C1 segment of cervical spinal cord (tissue), 14 donors: ENCODE results near the gene IRF2BP1.
A peak's percentile ranks its signal among the peaks of the same experiment; 100 is the strongest.

Source experiments
- DNase-seq, 14 donors: peaks; one replicate each; lab custom pipeline; 2025; lab: John Stamatoyannopoulos, UW

Gene IRF2BP1, protein sequence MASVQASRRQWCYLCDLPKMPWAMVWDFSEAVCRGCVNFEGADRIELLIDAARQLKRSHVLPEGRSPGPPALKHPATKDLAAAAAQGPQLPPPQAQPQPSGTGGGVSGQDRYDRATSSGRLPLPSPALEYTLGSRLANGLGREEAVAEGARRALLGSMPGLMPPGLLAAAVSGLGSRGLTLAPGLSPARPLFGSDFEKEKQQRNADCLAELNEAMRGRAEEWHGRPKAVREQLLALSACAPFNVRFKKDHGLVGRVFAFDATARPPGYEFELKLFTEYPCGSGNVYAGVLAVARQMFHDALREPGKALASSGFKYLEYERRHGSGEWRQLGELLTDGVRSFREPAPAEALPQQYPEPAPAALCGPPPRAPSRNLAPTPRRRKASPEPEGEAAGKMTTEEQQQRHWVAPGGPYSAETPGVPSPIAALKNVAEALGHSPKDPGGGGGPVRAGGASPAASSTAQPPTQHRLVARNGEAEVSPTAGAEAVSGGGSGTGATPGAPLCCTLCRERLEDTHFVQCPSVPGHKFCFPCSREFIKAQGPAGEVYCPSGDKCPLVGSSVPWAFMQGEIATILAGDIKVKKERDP

DNA sequence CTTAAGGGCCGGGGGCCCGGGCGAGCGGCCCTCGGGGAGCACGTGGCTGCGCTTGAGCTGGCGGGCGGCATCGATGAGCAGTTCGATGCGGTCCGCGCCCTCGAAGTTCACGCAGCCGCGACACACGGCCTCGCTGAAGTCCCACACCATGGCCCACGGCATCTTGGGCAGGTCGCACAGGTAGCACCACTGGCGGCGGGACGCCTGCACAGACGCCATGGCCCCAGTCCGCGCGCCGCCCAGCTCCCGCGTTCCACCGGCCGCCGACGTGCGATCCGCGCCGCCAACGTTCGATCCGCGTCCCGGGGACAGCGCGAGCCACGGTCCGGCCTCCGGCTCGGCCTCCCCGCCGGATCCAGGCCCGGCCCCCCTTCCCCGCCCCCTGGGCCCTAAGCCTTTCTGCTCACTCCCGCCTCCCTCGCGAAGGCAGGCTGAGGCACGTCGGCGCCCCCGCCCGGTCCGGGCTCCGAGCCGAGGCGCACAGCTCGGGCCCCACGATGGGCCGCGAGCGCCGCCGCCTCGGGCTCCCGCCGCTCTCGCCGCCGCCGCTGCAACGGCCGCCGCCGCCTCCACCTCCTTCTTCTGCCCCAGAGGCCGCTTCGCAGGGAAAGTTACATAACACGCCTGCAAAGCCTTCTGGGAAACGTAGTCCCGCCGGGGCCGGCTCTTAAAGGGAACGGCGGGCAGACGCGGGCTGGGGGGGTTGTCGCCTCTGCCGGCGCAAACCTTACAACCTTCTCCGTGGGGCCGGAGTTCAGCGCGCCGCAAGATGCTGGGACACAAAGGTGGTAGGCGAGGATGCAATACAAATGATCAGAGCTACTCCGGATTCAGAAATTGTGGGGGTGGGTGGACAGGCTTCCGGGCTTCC lies at the start of gene IRF2BP1:
TSS of gene IRF2BP1 (minus strand) at position 586 of the 871 bp plus-strand sequence. CDS start at position 219, 367 bp downstream.
- DNase-seq: peak; percentile 48 to 93 (median 84)

DNA sequence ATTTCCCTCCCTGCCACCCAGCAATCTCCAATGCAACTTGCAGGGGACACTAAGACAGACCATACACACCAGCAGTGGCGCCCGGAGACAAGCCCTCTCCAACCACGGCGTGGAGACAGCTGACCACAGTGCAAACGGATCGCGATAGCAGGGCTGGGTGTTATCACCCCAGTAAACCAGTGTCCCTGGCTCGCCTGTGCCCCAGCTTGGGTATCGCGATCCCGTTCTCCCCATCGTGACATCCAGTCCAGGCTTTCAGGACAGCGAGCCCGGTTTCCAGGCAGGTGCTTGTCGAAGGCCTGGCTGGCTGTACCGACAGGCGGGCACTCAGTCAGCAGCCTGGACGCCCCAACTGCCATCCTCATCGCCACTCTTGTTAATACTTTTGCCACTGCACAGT lies 49.3 kb upstream of the IRF2BP1 start:
- DNase-seq: no peak

DNA sequence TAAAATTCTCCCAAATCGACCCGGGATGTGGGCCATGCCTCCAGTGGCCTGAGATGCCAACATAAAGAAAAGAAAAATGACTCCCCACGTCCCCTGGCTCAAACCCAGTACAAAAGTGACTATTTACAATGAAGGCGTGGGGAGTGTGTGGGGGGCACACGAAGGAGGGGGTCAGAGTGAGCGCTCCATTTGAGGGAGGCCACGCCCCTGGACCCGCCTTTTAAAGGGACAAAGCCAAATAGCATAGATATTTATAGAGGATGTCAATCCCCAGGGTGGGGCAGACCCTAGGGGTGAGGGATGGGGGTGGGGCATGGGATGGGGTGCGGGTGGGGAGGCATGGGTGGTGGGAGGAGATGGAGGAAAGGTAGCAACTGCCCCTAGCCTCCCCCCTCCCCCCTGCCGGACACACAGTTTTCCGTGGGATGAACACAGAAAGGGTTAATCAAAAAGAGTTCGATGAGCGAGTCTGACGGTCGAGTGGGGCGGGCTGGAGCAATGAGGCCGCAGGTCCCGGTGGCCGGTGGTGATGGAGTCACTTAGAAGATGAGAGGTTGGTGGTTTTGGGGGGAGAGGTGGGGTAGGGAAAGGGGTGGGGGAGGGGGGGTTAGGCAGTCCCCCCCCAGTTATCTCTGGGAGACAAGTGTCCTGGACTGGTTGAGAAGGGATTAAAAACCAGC lies 48.8 kb upstream of the IRF2BP1 start:
- DNase-seq: no peak

DNA sequence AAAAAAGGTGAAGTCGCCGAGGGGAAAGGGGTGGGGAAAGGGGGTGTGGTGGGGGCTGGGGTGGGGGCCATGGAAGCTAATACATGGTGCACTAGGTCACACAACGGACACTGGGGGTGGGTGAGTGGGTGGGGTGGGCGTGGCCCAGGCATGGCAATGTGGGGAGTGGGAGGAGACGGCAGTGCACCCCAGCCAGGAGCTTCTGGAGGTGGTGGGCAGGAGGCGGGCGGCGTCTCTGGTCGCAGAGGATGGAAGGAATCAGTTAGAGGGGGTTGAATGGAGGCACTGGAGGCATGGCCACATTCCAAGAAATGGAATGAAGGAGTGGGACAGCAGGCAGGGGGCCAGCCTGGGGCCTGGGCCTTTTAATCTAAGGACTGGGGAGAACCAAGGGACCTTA lies 47.8 kb upstream of the IRF2BP1 start:
- no peak for DNase-seq

DNA sequence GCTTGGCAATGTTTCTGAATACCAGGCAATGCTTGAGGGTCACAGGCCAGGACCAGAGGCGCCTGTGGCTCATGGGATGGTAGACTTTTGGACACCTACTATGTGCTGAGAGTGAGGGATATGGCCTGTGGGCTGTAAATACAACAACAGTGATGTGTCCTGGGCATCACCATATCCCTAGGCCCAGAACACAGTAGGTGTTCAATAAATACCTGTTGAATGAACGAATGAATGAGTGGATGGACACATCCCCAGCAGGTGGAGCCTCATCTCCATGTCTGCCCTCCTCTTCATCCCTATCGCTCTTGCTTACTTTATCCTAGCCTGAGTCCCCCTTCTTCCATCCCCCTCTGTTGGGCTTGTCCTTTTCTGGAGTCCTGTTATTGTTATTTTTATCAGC lies 45.1 kb upstream of the IRF2BP1 start:
- DNase-seq: no peak

DNA sequence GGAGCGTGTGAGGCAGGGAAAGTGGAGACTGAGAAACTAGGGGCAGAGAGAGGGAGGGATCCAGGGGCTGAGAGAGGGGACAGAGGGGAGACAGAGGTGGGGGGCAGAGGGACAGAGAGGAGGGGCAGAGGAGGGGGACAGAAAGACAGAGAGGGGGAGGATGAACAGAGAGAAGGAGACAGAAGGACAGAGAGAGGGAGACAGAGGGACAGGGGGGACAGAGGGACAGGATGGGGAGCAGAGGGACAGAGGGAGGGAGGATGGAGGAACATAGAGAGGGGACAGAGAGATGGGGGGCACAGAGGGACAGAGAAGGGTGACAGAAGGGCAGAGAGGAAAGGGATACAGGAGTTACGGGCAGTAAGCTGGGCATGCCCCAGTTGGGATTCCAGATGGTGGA lies 43.3 kb upstream of the IRF2BP1 start:
- DNase-seq: no peak

DNA sequence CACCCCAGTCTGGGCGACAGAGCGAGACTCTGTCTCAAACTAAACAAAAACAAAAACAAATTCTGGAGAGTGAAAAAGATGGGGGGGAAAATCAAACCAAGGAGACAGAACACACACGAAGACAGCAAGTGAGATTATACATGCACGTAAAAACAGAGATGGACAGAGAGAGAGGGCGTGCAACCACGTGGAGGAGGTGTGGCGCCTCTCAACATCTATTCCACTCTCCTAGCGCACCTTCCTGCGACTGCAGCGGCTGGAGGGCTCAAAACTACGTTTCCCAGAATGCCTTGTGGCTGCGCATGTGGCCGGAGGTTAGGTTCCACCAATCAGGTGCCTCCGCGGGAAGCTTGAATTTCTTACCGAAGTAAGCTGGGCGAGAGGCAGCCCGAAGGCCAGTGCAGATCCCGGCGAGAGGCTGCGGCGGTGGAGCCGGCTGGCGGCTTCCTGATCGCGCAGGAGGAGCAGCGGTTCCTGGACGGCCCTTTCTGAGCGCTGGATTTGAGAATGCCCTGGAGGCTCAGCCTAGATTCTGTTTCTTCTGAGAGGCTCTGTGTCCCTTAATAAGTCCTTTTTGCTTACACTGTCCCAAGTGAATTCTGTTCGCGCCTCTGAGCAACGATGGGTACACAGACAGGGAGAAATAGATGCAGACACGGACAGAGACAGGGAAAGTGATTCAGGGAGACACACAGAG lies 41.8 kb upstream of the IRF2BP1 start:
- peak; percentile 4 to 78 (median 60) for DNase-seq

DNA sequence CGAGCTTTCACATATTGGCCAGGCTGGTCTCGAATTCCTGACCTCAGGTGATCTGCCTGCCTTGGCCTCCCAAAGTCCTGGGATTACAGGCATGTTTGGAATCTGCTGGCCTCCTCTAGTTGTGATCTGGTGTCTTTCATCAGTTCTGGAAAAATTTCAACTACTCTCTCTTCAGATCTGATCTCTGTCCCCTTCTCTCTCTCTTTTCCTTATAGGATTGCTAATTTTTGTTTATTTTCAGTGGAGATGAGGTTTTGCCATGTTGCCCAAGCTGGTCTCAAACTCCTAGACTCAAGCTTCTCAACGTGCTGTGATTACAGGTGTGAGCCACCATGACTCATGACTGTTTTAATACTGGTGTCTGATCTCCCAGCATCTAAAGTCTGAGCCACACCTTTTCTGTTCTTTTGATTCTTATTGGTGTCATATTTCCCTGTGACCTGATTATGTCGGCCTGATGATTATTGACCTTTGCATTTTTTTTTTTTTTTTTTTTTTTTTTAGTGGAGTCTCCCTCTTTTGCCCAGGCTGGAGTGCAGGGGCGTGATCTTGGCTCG lies 39.0 kb upstream of the IRF2BP1 start:
- no peak for DNase-seq

DNA sequence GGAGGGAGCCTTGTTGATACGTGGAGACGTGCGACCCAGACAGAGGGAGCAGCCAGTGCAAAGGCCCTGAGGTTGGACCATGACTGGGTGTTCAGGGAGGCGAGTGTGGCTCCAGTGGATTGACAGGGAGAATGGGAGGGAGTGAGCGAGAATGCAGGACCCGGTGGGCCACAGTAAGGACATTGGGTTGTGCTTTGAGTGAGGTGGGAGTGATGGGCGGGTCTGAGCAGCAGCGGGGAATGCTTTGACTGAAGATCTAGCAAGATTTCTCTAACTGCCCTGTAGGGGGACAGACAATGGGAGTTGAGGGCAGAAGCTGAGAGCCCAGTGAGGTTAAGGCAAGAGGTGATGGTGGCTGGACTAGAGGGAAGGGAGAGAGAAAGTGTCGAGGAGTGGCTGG lies 36.3 kb upstream of the IRF2BP1 start:
- no peak for DNase-seq

DNA sequence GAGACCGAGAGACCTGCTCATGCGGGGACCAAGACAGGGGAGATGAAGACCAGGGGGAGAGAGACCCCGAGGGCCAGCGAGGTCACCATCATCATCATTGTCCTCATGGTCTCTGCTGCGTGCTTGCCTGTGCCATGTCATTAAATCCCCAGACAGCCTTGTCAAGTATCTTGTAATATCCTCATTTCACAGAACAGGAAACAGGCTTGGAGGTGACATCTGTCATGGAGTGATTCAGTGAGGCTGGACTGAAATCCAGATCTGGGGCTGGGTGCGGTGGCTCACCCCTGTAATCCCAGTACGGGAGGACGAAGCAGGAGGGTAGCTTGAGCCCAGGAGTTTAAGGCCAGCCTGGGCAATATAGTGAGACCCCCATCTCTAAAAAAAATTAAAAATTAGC lies 34.5 kb upstream of the IRF2BP1 start:
- peak in 1 of 14 donors; percentile 24 for DNase-seq

DNA sequence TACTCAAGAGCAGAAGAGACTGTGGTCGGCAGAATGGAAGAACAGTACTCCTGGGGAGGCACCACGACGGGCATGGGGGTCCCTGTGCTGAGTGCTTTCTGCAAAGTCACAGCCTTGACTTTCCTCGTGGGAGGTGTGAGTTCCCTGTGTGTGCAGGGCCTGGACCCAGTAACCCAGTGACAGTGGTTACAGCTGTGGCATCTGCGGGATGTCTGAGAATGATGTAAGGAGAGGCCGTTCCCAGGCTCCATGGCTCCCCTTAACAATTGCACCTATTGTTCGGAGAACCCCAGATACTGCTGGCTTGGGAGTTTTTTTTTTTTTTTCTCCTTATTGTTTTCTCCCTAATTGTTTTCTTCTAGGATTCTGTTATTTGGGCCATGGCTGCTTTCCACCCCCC lies 33.7 kb upstream of the IRF2BP1 start:
- DNase-seq: peak in 10 of 14 donors; percentile 6 to 67 (median 22)

DNA sequence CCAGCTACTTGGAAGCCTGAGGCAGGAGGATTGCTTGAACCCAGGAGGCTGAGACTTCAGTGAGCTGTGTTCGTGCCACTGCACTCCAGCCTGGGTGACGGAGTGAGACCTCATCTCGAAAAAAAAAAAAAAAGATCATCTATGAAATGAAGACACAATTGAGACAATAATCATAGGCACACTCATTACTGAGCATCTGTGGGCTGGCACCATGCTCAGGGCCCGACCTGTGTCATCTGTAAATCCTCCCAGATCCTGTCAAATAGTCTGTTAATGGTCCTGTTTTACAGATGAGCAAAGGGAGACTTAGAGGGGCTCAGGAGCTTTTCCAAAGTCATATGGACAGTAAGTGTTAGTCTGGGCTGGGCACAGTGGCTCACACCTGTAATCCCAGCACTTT lies 32.8 kb upstream of the IRF2BP1 start:
- DNase-seq: no peak

DNA sequence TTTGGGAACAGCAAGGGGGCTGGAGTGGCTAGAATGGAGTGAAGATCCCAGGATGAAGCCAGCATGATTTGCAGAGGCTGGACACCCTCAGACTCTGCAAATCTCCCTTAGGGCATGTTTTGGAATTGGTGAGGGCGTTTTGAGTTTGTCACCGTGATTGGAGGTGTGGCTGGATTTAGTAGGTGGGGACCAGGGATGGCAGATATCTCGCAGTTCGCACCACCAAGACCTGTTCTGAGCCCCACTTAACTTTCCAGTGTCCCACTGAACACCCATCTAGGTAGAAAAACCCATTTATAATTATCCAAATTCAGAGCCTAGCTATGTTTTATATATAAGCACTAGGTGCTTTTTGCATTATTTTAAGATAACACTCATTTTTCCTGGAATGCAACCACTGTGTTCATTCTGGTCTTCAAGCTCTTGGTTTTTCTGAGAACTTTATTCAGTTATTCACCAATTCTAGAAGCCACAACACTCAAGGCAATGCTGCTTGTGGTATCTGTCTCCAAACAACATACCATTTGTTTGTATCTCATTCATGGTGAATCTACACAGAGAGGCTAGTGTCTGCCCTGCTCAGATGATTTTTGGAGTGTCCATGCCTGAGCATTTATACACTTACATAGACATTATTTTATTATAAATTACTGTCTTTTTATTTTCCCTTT lies 31.6 kb upstream of the IRF2BP1 start:
- no peak for DNase-seq

DNA sequence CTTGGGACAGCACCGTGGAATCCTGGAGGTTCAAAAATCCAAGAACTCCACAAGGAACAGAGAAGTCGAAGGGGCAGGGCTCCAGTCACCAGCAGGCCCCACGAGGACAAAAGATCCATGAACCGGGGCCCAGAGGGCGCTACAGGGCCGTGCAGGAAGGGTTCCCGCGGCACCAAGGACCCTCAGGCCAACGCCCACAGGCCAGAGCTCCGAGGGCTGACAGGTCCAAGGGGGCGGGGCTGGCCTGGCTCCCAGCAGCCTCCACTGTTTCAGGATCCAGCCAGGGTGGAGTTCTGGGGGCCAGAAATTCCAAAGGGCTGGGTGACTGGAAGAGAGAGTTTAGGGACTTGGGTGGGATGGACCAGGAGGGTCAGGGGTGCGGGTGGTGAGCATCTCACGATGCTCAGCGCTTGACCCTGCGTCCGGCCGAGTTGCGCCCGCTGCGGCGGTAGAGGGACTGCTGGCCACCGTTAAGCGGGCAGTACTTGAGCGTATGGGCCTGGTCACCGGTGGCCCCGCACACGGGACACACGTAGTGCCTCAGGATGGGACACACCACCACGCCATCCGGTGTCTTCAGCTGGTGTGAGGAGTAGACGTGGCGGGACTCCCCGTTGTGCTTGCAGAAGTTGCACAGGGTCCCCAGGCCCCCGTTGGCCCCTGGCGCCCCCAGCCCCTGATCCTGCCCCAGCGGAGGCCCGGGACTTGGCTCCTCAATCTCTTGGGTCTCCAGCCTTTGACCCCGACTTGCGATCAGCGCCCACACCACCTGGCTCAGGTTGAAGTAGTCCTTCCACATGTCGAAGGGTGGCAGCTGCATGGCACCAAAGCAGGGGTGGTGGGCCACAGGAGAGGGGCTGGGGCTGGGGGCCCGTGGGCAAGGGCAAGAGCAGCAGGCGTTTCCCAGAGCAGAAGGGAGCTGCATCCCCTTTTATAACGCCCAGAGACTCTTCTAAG lies 28.2 kb upstream of the IRF2BP1 start, which contains the start of gene NANOS2:
TSS of gene NANOS2 (minus strand) at position 905 of the 957 bp plus-strand sequence. CDS start at position 820, 85 bp downstream.
- DNase-seq: peak in 1 of 14 donors; percentile 8

DNA sequence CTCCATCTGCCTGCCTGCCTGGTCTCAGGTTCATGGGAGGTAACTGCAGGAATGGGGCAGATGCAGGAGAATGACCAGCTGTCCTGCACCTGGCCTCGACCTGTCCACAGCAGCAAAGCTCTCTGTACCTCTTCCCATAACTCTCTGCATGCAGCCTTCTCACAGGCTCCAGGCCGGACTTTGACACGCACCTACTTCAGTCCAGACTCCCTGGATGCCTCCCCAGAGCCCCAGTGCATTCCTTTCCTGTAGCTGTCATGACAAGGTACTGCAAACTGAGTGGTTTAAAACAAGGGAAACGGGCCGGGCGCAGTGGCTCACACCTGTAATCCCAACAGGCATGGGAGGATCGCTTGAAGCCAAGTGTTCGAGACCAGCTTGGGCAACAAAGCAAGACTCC lies 25.4 kb upstream of the IRF2BP1 start:
- DNase-seq: no peak

DNA sequence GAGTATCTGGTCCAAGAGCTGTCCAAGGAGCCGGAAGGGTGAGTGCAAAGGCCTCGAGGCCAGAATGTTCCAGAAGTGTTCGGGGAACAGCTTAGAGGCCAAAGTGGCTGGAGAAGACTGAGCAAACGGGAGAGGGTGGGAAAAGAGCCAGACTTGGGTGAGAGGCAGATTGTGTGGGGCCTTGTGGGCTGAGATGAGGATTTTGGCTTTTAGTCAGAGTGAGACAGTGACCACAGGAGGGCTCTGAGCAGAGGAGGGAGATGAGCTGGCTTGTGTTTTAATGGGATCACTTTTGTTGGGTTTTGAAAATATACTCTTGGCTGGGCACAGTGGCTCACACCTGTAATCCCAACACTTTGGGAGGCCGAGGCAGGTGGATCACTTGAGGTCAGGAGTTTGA lies 23.0 kb upstream of the IRF2BP1 start:
- no peak for DNase-seq

DNA sequence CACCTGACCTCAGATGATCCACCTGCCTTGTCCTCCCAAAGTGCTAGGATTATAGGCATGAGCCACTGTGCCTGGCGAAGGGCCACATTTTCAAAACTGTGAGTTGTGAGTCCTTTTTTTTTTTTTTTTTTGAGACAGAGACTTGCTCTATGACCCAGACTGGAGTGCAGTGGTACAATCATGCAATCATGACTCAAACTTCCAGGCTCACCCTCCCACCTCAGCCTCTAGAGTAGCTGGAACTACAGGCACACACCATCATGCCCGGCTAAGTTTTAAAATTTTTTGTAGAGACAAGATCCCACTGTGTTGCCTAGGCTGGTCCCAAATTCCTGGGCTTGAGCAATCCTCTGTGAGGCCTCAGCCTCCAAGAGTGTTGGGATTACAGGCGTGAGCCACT lies 20.3 kb upstream of the IRF2BP1 start:
- no peak for DNase-seq

DNA sequence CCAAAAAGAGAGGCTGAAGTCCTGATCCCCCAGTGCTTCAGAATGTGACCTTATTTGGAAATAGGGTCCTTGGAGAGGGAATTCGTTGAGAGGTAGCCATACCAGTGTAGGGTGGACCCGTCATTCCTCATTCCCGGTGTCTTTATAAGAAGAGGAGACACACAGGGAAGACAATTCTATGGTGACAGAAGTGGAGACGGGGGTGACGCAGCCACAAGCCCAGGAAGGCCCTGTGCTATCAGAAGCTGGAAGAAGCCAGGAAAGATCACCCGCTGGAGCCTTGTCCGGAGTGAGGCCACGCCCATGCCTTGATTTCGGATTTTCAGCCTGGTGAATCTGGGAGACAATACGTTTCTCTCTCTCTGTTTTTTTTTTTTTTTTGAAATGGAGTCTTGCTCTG lies 19.1 kb upstream of the IRF2BP1 start:
- DNase-seq: no peak
